ENCODE results near the gene SLC35A3.
"Not testable (repeated sequence)": the region's sequence is repeated elsewhere in the genome, so short reads cannot be mapped to it uniquely, and the experiment has no call there.

Gene SLC35A3

DNA sequence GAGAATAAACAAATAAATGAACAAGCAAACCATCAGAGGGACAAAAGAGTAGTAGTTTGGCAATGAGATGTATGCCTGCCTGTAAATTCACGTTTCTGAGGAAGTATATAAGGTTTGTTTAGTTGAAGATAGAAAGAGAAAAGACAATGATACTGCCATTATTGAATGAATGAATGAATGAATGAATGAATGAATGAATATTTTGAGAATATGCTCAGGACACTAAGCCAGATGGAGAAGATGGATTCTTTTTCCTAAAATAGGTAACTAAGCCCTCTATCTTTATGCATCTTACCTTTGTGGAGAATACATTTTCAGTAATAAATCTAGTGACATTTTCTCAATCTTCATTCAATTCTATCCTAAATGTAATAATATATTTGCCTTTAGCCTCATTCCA, 49.4 kb downstream of the SLC35A3 start:
- DNase-seq (ENCODE audit: low read depth) = no peak
- H3K4me3 ChIP-seq (ENCODE audit: low read depth, low read length) = no peak overlapping the region

DNA sequence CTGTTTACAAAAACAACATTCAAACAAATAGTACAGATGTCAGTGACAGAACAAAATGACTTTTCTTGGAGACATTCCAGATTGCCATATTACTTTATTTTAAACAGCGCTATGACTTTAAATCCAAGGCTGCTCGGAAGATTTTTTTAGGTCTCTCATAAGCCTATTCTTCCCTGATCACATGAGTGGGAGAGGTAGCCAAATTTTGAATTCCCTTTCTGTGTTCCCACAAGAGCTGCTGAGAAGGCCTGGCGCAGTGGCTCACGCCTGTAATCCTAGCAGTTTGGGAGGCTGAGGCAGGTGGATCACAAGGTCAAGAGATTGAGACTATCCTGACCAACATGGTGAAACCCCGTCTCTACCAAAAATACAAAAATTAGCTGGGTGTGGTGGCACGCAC, 53.7 kb downstream of the SLC35A3 start:
- DNase-seq (ENCODE audit: low read depth) = no peak
- H3K4me3 ChIP-seq (ENCODE audit: low read depth, low read length) = no peak overlapping the region

DNA sequence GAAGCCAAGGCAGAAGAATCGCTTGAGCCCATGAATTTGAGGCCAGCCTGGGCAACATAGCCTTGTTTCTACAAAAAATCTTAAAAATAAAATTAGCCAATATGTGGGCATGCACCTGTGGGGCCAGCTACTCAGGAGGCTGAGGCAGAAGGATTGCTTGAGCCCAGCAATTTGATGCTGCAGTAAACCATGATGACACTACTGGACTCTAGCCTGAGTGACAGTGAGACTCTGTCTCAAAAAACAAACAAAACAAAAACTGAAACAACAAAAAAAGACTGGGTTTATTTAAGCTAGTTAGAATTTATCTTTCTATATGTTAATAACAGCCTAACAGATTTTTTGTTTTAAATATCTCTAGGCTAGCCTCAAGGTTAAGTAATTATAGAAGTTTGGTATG, 57.4 kb downstream of the SLC35A3 start:
- H3K4me3 ChIP-seq (ENCODE audit: low read depth, low read length) = no peak overlapping the region
- no peak for DNase-seq (ENCODE audit: low read depth)

DNA sequence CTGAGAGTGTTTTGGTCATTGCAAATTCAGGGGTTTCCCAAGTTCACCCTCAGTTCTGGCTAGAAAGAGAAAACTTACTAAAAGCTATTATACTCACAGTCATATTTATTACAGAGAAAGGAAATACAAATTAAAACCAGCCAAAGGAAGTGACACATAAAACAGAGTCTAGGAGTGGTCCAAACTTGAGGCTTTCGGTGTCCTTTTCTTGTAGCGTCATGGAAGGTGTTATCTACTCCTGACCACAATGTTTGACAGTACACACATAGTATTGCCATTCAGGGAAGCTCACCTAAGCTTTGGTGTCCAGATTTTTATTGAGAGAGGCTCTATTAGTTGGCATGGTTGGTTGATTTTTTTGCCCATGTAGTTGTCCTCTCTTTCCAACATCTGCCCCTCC, 59.0 kb downstream of the SLC35A3 start:
- no peak overlapping the region for H3K4me3 ChIP-seq (ENCODE audit: low read depth, low read length)
- no peak for DNase-seq (ENCODE audit: low read depth)

DNA sequence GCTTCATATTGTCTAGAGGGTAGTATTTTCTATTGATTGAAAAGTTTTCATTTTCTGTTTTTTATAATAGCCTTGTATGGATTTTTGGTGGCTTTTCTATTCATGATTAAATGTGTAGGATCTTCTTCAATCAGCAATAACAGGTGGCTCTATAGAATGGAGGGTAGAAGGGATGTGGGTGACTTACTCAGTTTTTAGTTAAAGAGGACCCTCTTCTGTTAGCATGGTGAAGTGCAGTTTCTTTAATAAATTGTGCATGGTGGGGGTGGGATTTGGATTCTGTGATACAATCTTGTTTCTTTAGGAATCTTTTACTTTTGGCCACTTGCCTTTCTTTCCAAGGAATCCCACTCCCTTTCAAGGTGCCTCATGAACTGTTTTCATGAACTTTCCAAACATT, 64.7 kb downstream of the SLC35A3 start:
- no peak overlapping the region for H3K4me3 ChIP-seq (ENCODE audit: low read depth, low read length)
- no peak for DNase-seq (ENCODE audit: low read depth)

DNA sequence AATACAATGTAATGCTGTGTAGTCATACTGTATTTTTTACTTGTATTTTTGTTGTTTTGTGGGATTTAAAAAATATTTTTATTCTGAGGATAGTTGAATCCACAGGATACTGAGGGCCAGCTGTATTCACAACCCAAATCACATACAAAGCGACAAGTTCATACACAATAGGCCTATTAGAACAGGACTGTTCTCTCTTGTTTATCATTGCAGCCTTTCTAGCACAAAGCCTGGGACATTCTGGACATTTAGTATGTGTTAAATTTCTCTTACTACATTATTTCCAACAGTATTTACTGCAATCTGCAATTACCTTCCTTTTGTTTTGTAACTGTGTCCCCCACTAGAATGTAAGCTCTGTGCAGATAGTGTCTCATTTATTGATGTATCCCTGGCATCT, 65.4 kb downstream of the SLC35A3 start:
- DNase-seq (ENCODE audit: low read depth) = no peak

DNA sequence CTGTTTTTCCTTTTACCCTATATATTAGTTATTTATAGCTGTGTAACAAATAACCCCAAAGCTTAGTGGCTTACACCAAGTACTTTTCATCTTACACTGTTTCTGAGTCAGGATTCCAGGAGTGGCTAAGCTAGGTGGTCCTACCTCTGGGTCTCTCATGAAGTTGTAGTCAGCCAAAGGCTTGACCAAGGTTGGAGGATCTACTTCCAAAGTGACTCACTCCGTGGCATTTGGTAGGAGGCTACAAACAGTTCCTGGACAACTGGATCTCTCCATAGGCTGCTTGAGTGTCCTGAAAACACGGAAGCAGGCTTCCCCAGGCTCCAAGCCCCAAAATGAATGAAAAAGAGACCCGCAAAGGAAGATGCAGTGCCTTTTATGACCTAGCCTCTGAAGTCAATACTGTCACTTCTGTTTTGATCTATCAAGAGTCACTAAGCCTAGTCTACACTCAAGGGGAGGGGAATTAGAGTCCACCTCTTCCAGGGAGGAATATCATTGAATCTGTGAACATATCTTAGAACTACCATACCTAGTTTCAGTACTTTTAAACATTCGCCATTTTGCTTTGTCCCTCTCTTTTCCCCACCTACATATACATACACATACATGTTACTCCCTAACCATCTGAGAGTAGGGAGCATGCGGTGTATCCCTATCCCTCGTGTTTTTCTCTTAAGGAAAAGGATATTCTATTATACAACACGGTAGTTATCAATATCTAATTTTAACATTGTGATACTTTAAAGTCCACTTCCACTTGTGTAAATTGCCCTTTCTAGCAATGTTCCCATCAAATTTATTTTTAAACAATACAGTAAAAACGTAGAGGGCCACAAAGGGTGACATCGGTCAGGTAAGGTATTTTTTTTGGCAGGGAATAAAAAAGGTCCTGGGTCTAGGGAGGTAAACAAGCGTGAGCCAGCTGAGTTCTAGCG, 67.2 kb downstream of the SLC35A3 start:
- peak; percentile 31 for DNase-seq (ENCODE audit: low read depth)
- peak overlapping the region; percentile 75 for H3K4me3 ChIP-seq (ENCODE audit: low read depth, low read length)

More for the DNA sequence above, 65.4 kb downstream of the SLC35A3 start:
- no peak overlapping the region for H3K4me3 ChIP-seq (ENCODE audit: low read depth, low read length)

DNA sequence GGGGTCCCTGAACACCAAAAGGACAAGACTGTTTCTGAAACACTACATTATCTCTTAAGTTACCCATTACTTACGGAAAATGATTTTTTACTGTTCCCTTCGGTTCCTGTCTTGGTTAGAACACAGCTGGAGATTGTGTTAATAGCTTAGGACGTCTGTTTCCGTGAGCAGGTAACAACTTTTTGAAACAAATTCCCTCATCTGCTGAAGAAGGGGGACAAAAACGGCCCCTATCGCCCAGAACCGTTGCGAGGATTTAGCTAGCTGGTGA, 67.8 kb downstream of the SLC35A3 start:
- DNase-seq (ENCODE audit: low read depth) = no peak
- peak overlapping the region; percentile 75 for H3K4me3 ChIP-seq (ENCODE audit: low read depth, low read length)

DNA sequence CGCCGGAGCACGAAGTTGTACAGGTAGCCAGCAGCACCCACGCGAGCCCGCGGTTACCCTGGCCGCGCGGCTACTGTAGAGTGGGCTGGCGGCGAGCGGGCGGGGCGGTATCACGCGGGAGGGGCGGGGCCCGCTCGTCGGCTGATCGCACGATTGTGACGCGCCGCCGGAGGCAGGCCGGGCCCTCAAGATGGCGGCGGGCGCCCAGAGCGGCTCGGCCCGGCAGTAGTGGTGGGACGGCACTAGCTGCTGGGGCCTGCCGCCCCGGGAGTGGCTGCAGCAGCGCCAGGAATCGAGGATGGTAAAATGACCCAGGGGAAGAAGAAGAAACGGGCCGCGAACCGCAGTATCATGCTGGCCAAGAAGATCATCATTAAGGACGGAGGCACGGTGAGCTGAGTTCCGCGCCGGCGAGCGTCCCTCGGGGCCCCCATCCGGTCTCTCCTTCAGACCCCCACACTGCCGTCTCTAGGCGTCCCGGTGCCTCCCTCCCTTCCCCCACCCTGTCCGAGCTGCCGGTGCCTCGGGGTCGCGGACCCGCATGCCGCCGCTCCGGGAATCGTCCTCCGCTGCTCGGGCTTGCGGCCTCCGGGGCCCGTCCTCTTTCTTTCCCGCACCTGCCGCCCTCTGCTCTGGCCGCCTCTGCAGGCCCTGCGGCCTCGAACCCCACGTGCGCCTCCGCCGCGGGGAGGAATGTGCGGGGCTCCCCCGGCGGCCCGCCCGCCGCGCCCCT, 68.3 kb downstream of the SLC35A3 start:
- peak overlapping the region; percentile 75 for H3K4me3 ChIP-seq (ENCODE audit: low read depth, low read length)
- DNase-seq (ENCODE audit: low read depth) = peak; percentile 62

DNA sequence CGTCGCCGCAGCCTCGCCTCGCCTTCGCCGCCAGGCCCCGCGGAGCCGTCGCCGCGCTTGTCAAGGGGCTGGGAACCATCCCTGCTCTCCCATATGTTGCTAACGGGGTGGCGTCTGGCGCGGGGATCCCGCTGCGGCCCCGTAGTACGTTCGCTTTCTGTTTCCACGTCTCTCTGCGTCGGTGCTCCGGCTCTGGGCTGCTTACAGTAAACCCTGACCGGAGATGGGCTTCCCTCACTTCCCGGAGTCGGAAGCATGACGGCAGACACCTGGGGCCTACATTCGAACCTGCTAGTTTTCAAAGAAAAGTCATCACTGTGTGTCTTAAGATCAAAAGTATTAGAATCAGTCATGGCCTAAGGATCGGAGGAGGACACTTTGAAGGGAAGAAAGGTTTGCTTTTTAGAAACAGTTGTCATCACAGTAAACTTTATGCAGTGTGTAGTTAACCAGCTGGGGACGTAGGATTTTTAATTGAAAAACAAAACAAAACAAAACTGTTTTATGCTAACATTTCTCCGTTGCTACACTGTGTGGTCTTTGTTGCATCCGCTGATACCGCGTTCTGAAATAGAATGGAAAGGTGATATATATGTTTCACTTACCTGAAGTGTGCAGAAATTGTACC, 69.0 kb downstream of the SLC35A3 start:
- H3K4me3 ChIP-seq (ENCODE audit: low read depth, low read length) = peak overlapping the region; percentile 75
- DNase-seq (ENCODE audit: low read depth) = peak; percentile 21

DNA sequence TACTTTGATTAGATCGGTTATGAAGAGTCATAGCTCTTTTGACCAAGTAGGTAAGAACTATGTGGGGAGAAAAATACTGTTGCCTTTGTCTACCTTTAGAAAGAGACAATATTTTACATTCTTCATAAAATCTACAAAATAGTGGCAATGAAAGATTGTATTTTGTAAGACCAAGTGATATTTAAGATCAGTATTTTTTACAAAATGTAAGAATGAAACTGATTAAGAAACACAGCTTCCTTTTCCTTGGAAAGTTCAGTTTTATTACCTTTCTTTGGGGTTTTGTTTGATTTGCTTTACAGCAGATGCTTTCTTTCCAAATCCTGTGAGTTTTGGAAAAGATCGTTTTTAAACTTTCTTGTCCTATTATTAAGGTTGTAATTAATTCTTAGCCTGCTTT, 69.8 kb downstream of the SLC35A3 start:
- H3K4me3 ChIP-seq (ENCODE audit: low read depth, low read length) = peak overlapping the region; percentile 75
- DNase-seq (ENCODE audit: low read depth) = no peak

DNA sequence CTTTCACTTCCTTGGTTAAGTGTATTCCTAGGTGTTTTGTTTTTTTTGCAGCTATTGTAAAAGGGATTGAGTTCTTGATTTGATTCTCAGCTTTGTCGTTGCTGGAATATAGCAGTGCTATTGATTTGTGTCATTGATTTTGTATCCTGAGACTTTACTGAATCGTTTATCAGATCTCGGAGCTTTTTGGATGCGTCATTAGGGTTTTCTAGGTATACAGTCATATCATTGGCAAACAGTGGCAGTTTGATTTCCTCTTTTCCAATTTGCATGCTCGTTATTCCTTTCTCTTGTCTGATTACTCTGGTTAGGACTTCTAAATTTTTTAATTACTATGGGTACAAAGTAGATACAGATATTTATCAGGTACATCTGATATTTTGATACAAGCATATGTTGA, 75.4 kb downstream of the SLC35A3 start:
- H3K4me3 ChIP-seq (ENCODE audit: low read depth, low read length) = no peak overlapping the region
- no peak for DNase-seq (ENCODE audit: low read depth)

DNA sequence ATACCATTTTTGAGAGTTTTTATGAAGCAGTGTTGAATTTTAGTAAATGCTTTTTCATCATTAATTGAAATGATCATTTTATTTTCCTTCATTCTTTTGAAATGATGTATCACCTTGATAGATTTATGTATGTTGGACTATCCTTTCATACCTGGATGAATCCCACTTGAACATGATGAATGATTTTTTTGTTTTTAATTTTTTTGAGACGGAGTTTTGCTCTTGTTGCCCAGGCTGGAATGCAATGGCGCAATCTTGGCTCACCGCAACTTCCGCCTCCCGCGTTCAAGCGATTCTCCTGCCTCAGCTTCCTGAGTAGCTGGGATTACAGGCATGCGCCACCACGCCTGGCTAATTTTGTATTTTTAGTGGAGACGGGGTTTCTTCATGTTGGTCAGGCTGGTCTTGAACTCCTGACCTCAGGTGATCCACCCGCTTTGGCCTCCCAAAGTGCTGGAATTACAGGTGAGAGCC, 77.5 kb downstream of the SLC35A3 start:
- DNase-seq (ENCODE audit: low read depth); H3K4me3 ChIP-seq (ENCODE audit: low read depth, low read length): not testable (repeated sequence)

DNA sequence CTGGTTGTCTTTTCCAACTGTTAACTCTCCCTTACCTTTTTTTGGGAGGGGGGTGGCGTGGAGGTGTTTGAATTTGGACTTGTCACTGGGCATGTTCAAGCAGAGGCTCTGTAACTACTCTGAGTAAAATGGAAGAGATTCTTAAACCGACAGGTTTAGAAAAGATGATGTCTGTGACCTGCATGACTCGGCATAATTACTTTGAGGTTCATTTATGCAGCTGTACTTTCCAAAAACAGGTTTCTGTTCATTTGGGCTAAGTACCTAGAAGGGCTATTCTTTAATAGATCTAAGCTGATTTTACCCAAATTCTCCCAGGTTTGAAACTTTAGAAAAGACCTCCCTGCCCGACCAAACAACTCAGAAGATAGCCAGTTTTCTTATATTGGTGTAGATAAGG, 80.3 kb downstream of the SLC35A3 start:
- no peak overlapping the region for H3K4me3 ChIP-seq (ENCODE audit: low read depth, low read length)

DNA sequence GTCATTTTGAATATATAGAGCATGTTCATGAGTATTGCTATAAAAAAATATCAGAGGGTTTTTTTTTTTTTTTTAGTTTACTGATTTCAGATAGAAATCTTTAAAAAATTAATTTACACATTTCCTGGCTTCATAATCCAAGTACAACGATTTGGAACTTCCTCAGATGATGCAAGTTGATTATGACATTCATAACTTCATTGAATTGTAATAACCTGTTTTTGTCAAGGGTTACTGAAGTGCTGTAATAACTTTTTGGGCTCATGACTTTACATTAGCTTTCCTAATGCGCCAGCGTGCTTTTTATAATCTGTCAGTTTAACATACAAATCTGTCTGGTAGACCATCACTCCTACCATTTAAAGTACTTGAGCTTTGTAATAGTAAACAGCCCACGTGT, 81.6 kb downstream of the SLC35A3 start:
- DNase-seq (ENCODE audit: low read depth) = no peak

More for the DNA sequence above, 80.3 kb downstream of the SLC35A3 start:
- DNase-seq (ENCODE audit: low read depth) = no peak

DNA sequence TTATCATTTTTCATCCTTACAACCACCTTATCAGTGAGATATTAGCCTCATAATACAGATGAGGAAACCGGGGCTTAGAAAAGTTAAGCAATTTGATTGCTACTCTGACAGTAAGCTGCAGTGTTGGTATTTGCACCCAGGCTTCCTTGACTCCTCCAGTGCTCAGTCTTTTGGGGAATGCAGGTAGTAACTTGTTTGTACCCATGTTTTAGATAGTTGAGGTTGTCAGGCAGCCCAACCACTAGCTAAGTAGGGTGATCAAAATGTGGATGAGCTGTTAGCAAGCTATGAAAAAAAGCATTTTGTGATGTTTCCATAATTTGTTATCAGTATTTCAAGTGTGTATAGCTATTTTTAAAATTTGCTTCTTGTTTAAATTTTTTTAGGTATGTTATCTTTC, 82.1 kb downstream of the SLC35A3 start:
- H3K4me3 ChIP-seq (ENCODE audit: low read depth, low read length) = no peak overlapping the region

More for the DNA sequence above, 81.6 kb downstream of the SLC35A3 start:
- no peak overlapping the region for H3K4me3 ChIP-seq (ENCODE audit: low read depth, low read length)

DNA sequence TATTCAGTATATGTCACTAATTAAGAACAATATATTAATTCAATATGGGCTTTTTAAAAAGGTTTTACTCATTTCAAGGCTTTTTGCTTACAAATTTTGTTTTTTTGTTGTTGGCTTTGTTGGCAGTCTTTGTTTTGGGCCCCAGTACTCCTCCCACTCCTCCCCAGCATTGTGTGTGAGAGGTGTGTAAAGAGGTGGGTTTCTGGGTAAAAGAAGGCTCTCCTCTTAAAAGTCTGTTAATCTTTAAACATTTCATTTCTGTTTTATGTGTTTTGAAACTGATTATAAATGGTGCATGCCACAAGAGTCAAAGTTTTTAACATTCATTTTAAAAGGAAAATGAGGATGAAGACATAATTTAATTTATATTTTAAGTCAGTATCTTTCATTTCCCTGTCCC, 83.3 kb downstream of the SLC35A3 start:
- no peak for DNase-seq (ENCODE audit: low read depth)
- no peak overlapping the region for H3K4me3 ChIP-seq (ENCODE audit: low read depth, low read length)

More for the DNA sequence above, 82.1 kb downstream of the SLC35A3 start:
- DNase-seq (ENCODE audit: low read depth) = no peak

DNA sequence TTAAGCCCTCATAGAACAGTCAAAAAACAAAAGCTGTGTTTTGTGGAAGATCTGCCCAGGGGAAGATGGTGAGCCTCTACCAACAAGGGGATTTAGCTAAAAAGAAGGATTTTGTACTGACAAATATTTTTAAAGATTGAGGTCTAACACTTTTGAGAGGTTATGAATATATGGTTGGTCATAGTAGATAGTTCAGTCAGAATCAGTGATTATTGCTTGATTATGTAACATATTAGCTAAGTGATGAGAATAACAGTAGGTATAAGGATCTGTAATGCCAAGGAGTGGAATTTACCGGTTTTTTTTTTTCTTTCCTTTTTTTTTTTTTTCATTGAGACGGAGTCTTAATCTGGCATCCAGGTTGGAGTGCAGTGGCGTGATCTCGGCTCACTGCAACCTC, 83.9 kb downstream of the SLC35A3 start:
- no peak overlapping the region for H3K4me3 ChIP-seq (ENCODE audit: low read depth, low read length)
- DNase-seq (ENCODE audit: low read depth) = no peak

DNA sequence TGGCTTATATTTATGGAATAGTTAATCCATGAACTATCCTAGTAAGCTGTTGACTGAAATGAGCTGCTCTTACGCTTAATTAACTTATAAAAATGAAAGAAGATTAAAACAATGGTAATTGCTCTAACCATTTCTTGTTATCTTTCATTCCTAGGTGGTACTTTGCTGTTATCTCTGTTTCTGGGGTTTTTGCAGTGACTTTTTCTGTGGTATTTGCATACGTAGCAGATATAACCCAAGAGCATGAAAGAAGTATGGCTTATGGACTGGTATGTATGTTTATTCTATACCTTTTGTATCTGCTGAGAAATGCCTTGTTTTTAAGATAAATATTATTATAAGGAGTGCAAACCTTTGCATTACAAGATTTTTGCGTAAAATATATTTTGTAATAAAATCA, 91.9 kb downstream of the SLC35A3 start:
- DNase-seq (ENCODE audit: low read depth) = no peak
- no peak overlapping the region for H3K4me3 ChIP-seq (ENCODE audit: low read depth, low read length)
